Lower lobe of right lung (tissue), 2 donors: Measurements from ENCODE around the gene AGR3. TPM values are rescaled to one million over a fixed set of nuclear protein-coding genes. Genes with fewer than 3 reads are reported as not detected.
A peak's percentile ranks its signal among the peaks of the same experiment; 100 is the strongest.

Source experiments
- ATAC-seq, 2 donors: fragments of 200-7000 bp; cut with Tn5 transposase; one replicate each; pipeline ENCODE4 v1.9.1; 2020 to 2022; ENCODE audit warnings: mild to moderate bottlenecking in 2 of 2, moderate library complexity in 2 of 2
- DNase-seq: peaks from one replicate; pipeline ENCODE4 v3.0.0-alpha.2; 2020
- H3K27ac ChIP-seq: fragments of 200-600 bp; one replicate; pipeline ENCODE4 v1.8.0; 2022
- H3K27me3 ChIP-seq: fragments of 200-600 bp; one replicate; pipeline ENCODE4 v1.8.0; 2022; ENCODE audit warnings: low read depth
- H3K36me3 ChIP-seq: fragments of 200-600 bp; one replicate; pipeline ENCODE4 v1.8.0; 2022; ENCODE audit warnings: mild to moderate bottlenecking
- H3K4me1 ChIP-seq: fragments of 200-600 bp; one replicate; pipeline ENCODE4 v1.8.0; 2022
- H3K4me3 ChIP-seq: fragments of 200-600 bp; one replicate; pipeline ENCODE4 v1.8.0; 2022; ENCODE audit warnings: mild to moderate bottlenecking
- H3K9me3 ChIP-seq: fragments of 200-600 bp; one replicate; pipeline ENCODE4 v1.8.0; 2022
- intact Hi-C: fragments of 100-400 bp; cut with DNase I; formaldehyde crosslinking; loops from one replicate; pipeline ENCODE4 v1.11.0; 2022
- total RNA-seq: library from RNA; stranded (reverse); fragmentation: NEBNext Ultra II Directional; extraction: Animal tissue kit (Norgen Biotek cat#: 25700); gene quantifications from one replicate; pipeline ENCODE4 v1.2.1, GENCODE V29; 2021
- TF ChIP-seq, protein P1 (sequence below): fragments of 200-600 bp; IDR thresholded peaks from one replicate; pipeline ENCODE4 v1.8.0; 2022; ENCODE audit warnings: antibody characterized with exemption, mild to moderate bottlenecking
- donor health status: DM: no; HTN: yes; CAD: no; lungs with severe emphysema.

The AGR3 gene
- total RNA-seq, 1 donor from 2014 or later = 105 TPM

DNA sequence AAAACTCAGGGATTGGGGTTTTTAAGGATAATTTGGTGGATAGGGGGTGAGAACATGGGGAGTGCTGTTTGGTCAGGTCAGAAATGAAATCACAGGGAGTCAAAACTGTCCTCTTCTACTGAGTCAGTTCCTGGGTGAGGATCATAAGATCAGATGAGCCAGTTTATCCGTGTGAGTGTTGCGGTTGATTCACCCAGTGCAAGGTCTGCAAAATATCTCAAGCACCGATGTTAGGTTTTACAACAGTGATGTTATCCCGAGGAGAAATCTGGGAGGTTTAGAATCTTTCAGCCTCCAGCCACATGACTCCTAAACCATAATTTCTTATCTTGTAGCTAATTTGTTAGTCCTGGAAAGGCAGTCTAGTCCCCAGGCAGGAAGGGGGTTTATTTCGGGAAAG lies 45.3 kb downstream of the AGR3 start:
- intact Hi-C loops = no loop called here
- H3K36me3 ChIP-seq = no peaks in the 10 kb centered on the region
- H3K27ac ChIP-seq = no peak overlapping the region
- no peak for DNase-seq
- no peaks in the 10 kb centered on the region for H3K4me1 ChIP-seq
- no peaks in the 10 kb centered on the region for H3K9me3 ChIP-seq
- ATAC-seq = no peak
- TF ChIP-seq, protein P1, sequence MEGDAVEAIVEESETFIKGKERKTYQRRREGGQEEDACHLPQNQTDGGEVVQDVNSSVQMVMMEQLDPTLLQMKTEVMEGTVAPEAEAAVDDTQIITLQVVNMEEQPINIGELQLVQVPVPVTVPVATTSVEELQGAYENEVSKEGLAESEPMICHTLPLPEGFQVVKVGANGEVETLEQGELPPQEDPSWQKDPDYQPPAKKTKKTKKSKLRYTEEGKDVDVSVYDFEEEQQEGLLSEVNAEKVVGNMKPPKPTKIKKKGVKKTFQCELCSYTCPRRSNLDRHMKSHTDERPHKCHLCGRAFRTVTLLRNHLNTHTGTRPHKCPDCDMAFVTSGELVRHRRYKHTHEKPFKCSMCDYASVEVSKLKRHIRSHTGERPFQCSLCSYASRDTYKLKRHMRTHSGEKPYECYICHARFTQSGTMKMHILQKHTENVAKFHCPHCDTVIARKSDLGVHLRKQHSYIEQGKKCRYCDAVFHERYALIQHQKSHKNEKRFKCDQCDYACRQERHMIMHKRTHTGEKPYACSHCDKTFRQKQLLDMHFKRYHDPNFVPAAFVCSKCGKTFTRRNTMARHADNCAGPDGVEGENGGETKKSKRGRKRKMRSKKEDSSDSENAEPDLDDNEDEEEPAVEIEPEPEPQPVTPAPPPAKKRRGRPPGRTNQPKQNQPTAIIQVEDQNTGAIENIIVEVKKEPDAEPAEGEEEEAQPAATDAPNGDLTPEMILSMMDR = no peak
- no peaks in the 10 kb centered on the region for H3K27me3 ChIP-seq
- no peak overlapping the region for H3K4me3 ChIP-seq

DNA sequence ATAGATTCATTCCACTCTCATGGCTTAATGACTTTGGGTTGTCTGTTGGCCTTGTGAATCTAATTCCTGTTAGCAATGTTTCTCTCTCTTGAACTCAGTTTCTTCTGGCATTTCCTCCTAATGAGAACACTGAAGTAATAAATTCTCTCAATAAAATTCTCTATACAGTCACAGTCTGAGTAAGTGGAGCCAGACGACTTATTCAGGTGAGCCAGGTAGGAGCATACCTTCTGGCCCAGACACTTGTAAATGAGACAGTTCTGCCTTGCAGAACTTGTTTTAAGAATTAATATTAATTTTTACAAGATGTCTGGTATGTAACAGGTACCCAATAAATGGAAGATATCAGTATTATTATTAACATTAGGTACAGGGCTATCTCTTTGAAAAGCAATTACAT lies 48.4 kb downstream of the AGR3 start:
- H3K36me3 ChIP-seq = no peaks in the 10 kb centered on the region
- ATAC-seq (no peak), DNase-seq (no peak)
- no peaks in the 10 kb centered on the region for H3K27me3 ChIP-seq
- no peaks in the 10 kb centered on the region for H3K9me3 ChIP-seq
- no peak overlapping the region for H3K4me3 ChIP-seq
- TF ChIP-seq, protein P1 = no peak
- intact Hi-C loops = no loop called here
- H3K27ac ChIP-seq = no peak overlapping the region
- H3K4me1 ChIP-seq = no peaks in the 10 kb centered on the region

DNA sequence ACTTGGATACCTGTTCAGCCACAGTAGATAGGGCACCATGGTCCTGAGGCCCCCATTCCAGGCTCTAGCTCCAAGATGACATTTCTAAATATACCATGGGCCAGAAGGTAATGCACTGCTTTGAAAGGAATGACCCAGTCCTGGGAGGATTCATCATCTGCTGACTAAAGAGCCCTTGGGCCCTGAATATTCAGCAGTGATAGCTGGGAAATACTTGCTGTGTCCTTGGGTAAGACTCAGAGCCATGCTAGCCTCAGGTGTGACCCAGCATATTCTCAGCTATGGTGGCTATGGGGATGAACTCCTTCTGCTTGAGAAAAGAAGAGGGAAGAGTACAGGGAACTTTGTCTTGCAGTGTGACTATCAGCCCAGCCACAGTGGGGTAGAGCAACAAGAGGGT lies 55.7 kb downstream of the AGR3 start:
- TF ChIP-seq, protein P1 = no peak
- no peak overlapping the region for H3K27ac ChIP-seq
- no peak overlapping the region for H3K4me3 ChIP-seq
- H3K4me1 ChIP-seq = no peaks in the 10 kb centered on the region
- ATAC-seq (no peak), DNase-seq (no peak)
- no peaks in the 10 kb centered on the region for H3K9me3 ChIP-seq
- intact Hi-C loops = no loop called here
- no peaks in the 10 kb centered on the region for H3K27me3 ChIP-seq
- H3K36me3 ChIP-seq = no peaks in the 10 kb centered on the region

DNA sequence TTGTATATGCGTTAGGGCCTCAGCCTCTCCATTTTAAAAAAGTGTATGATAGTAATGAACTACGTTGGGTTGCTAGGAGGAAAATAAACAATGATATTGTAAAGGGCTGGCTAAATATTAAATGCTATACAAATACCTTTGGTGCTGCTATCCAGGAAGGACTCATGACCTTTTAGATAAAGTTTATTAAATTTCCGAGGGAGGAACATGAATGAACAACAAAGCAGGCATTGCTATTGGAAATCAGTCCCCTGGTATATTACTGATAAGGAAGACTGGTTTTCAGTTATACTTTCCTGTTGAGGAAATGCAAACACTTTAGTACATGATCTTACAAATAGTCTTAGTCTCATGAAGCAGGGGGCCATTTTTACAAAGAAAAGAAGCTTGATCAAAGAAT lies 59.8 kb downstream of the AGR3 start:
- Histone ChIP-seq H3K36me3 (no peaks in the 10 kb centered on the region), H3K4me3 (no peak overlapping the region), H3K27me3 (no peaks in the 10 kb centered on the region), H3K27ac (no peak overlapping the region), H3K9me3 (no peaks in the 10 kb centered on the region), H3K4me1 (no peaks in the 10 kb centered on the region)
- intact Hi-C loops = no loop called here
- no peak for DNase-seq
- TF ChIP-seq, protein P1 = no peak
- ATAC-seq = no peak

DNA sequence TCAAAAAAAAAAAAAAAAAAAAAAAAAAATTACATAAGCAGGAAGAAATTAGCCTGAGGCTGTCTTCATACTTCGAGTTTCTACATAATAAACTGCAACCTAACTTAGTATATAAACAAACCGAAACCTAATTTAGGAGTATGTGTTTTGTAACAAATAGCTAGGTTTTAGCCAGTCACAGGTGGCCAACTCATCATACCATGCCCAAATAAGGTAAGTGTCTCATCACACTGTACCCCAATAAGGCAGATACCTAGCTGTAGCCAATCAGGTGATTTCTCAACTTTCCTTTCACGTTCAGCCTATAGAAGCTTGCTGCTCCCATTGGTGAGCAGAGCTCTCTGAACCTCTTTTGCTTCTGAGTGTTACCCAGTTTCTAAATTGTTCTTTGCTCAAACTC lies 63.1 kb downstream of the AGR3 start:
- DNase-seq (no peak), ATAC-seq (no peak)
- Histone ChIP-seq H3K9me3 (no peaks in the 10 kb centered on the region), H3K4me1 (no peaks in the 10 kb centered on the region), H3K27ac (no peak overlapping the region), H3K4me3 (no peak overlapping the region), H3K27me3 (no peaks in the 10 kb centered on the region), H3K36me3 (no peaks in the 10 kb centered on the region)
- TF ChIP-seq, protein P1 = no peak
- intact Hi-C loops = no loop called here

DNA sequence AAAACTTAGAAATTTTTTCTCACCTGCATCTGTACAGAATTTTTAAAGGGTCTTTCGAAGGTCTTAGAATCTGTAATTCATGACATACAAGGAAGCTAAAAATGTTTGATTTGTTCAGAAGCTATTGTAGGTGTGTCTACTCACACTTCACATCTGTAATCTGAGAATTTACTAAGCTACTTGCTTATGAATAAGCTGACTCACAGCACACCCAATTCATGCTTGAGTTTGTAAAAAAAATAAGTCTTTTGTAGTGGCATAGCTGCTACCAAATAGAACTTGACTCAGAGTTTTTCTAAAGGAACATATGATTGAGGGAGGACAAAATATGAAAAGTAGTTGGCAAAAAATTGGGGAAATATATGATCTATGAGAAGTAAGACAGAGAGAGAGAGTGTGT lies 64.2 kb downstream of the AGR3 start:
- H3K9me3 ChIP-seq = no peaks in the 10 kb centered on the region
- TF ChIP-seq, protein P1 = no peak
- H3K4me1 ChIP-seq = no peaks in the 10 kb centered on the region
- ATAC-seq (peak; percentile 41 to 65), DNase-seq (no peak)
- intact Hi-C loops = no loop called here
- no peaks in the 10 kb centered on the region for H3K27me3 ChIP-seq
- H3K36me3 ChIP-seq = no peaks in the 10 kb centered on the region
- H3K4me3 ChIP-seq = no peak overlapping the region
- no peak overlapping the region for H3K27ac ChIP-seq
